B cell (primary cell): Measurements from ENCODE around the gene DNASE1. TPM values are rescaled to one million over a fixed set of nuclear protein-coding genes. Genes with fewer than 3 reads are reported as not detected.

Source experiments
- ATAC-seq: fragments of 200-7000 bp; cut with Tn5 transposase; one replicate; pipeline ENCODE4 v1.10.0; 2021; ENCODE audit warnings: low read depth, mild to moderate bottlenecking, moderate number of reproducible peaks, moderate library complexity
- CTCF ChIA-PET: fragments of 350-600 bp; sonication (Branson Sonifier 250); formaldehyde crosslinking; loops from one replicate; lab custom pipeline; 2021; ENCODE audit warnings: antibody characterized with exemption, inconsistent platforms; lab: Charles Lee
- POLR2A ChIA-PET: fragments of 350-600 bp; sonication (Branson Sonifier 250); formaldehyde crosslinking; loops from one replicate; lab custom pipeline; 2021; ENCODE audit warnings: antibody characterized with exemption; lab: Charles Lee
- DNase-seq: peaks from one replicate; pipeline ENCODE4 v3.0.0; 2013
- H2AFZ ChIP-seq: 2 replicates; pipeline ENCODE4 v1.6.1; 2012; ENCODE audit warnings: mild to moderate bottlenecking, low read depth, low read length; ENCODE audit not compliant: insufficient read depth, poor library complexity, severe bottlenecking
- H3K27ac ChIP-seq, 2 donors: 1 replicate in 1 of 2; 2 replicates in 1 of 2; pipeline ENCODE4 v1.5.1; 2012 to 2013; ENCODE audit warnings: low read length in 2 of 2, mild to moderate bottlenecking in 2 of 2, moderate library complexity in 1 of 2
- H3K27me3 ChIP-seq, 4 experiments: fragments of 200-600 bp in 1 of 4; sonication (generic) in 1 of 4; replicated peaks in 1 of 4; 1 replicate in 2 of 4; 2 replicates in 2 of 4; pipeline versions ENCODE4 v1.6.1 to v1.7.0; 2013 to 2016; ENCODE audit warnings: low read length in 3 of 4, mild to moderate bottlenecking in 2 of 4, mixed read lengths in 1 of 4, moderate library complexity in 1 of 4; ENCODE audit not compliant: insufficient read depth in 4 of 4, control insufficient read depth in 3 of 4; ENCODE audit errors: control extremely low read depth in 1 of 4
- H3K36me3 ChIP-seq, 2 experiments: replicated peaks in 1 of 2; 1 replicate in 1 of 2; 2 replicates in 1 of 2; pipeline versions ENCODE4 v1.6.1 to v1.7.1; 2013; ENCODE audit warnings: low read length in 1 of 2; ENCODE audit not compliant: insufficient read depth in 2 of 2, control insufficient read depth in 1 of 2; ENCODE audit errors: control extremely low read depth in 1 of 2, extremely low read depth in 1 of 2
- H3K4me1 ChIP-seq, 2 donors: fragments of 200-600 bp in 1 of 2; sonication (generic) in 1 of 2; 1 replicate in 1 of 2; 2 replicates in 1 of 2; pipeline versions ENCODE4 v1.5.1 to v1.6.1; 2013 to 2017; ENCODE audit warnings: low read length in 2 of 2; ENCODE audit not compliant: control insufficient read depth in 2 of 2, insufficient read depth in 2 of 2
- H3K4me2 ChIP-seq: replicated peaks from 2 replicates; pipeline ENCODE3; 2012; ENCODE audit warnings: mild to moderate bottlenecking, low read depth, low read length; ENCODE audit not compliant: poor library complexity, severe bottlenecking
- H3K4me3 ChIP-seq, 5 experiments: fragments of 200-600 bp in 1 of 5; sonication (generic) in 1 of 5; 1 replicate in 3 of 5; 2 replicates in 2 of 5; pipeline versions ENCODE4 v1.5.1 to v1.7.0; 2011 to 2016; ENCODE audit warnings: low read length in 4 of 5, mild to moderate bottlenecking in 4 of 5, low read depth in 2 of 5, control low read depth in 1 of 5, moderate library complexity in 1 of 5; ENCODE audit not compliant: insufficient read depth in 1 of 5; ENCODE audit errors: control extremely low read depth in 1 of 5, extremely low read depth in 1 of 5
- H3K79me2 ChIP-seq: fragments of 200-600 bp; sonication (generic); one replicate; pipeline ENCODE4 v1.6.0; 2016; ENCODE audit warnings: low read length; ENCODE audit not compliant: control insufficient read depth, insufficient read depth
- H3K9ac ChIP-seq: fragments of 200-600 bp; sonication (generic); 2 replicates; pipeline ENCODE4 v1.6.1; 2017; ENCODE audit warnings: mild to moderate bottlenecking, low read length, moderate library complexity
- H3K9me3 ChIP-seq, 3 donors: one replicate each; pipeline versions ENCODE4 v1.6.1 to v1.7.1; 2013; ENCODE audit warnings: low read length in 2 of 3; ENCODE audit not compliant: control insufficient read depth in 2 of 3, insufficient read depth in 1 of 3; ENCODE audit errors: control extremely low read depth in 1 of 3
- H4K20me1 ChIP-seq: 2 replicates; pipeline ENCODE4 v1.6.0; 2012; ENCODE audit warnings: mild to moderate bottlenecking, low read length; ENCODE audit not compliant: insufficient read depth, control insufficient read depth, poor library complexity, severe bottlenecking
- H3K27ac Mint-ChIP-seq: one replicate; pipeline ENCODE4 v1.8.0; 2021; ENCODE audit warnings: mixed read lengths
- H3K27me3 Mint-ChIP-seq: one replicate; pipeline ENCODE4 v1.8.0; 2021; ENCODE audit warnings: mixed read lengths
- H3K4me1 Mint-ChIP-seq: one replicate; pipeline ENCODE4 v1.8.0; 2021; ENCODE audit warnings: mixed read lengths
- H3K4me3 Mint-ChIP-seq: one replicate; pipeline ENCODE4 v1.8.0; 2021; ENCODE audit warnings: mixed read lengths
- H3K9me3 Mint-ChIP-seq: one replicate; pipeline ENCODE4 v1.8.0; 2022; ENCODE audit warnings: mixed read lengths; ENCODE audit not compliant: insufficient read depth
- CTCF ChIP-seq: fragments of 200-600 bp; IDR thresholded peaks from one replicate; pipeline ENCODE4 v1.8.0; 2022; ENCODE audit warnings: antibody characterized with exemption, mild to moderate bottlenecking
- EZH2 ChIP-seq: IDR thresholded peaks from 2 replicates; pipeline ENCODE4 v1.6.1; 2012; ENCODE audit warnings: borderline replicate concordance, low read depth, mild to moderate bottlenecking, moderate library complexity, low read length; ENCODE audit not compliant: insufficient read depth, poor library complexity, severe bottlenecking
- WGBS: methylation state at CpG from one replicate; pipeline ENCODE4 v1.1.5; 2013; ENCODE audit warnings: missing lambda C conversion rate; ENCODE audit not compliant: insufficient coverage; 5-methylcytosine and 5-hydroxymethylcytosine counted together
- intact Hi-C: fragments of 100-400 bp; cut with micrococcal nuclease; formaldehyde crosslinking; loops from one replicate; pipeline ENCODE4 v1.10.0; 2022
- polyA plus RNA-seq: library from polyadenylated mRNA; depleted of rRNA; stranded (reverse); fragments of >200 nt; gene quantifications from 2 replicates; pipeline ENCODE4 v1.2.3, GENCODE V29; 2012
- total RNA-seq, 2 donors: library from RNA; stranded (reverse); fragments of 120-200 nt in 1 of 2; gene quantifications; 1 replicate in 1 of 2; 2 replicates in 1 of 2; pipeline versions ENCODE4 v1.2.3 to v1.2.4, GENCODE V29; 2013 to 2022

The DNASE1 gene
- total and polyA plus RNA-seq, 2 donors (not counting 1 experiment from before 2014, with no cell fraction given) = 53.3 to 53.7 TPM

- no peaks in the 10 kb centered on the region for H3K9me3 ChIP-seq
- H3K79me2 ChIP-seq = no peaks in the 10 kb centered on the region
- ChIA-PET CTCF (no interaction called here), POLR2A (no interaction called here)
- H4K20me1 ChIP-seq = no peaks in the 10 kb centered on the region
- no peak overlapping the region for H3K4me2 ChIP-seq
- H3K27ac ChIP-seq = no peak overlapping the region
- no peak for TF ChIP-seq EZH2
- TF ChIP-seq CTCF = no peak
- 94% methylated on average over 39 of the region's 42 CpGs for WGBS
- no peak overlapping the region for H3K4me3 Mint-ChIP-seq
- H3K27me3 ChIP-seq = no peaks in the 10 kb centered on the region
- H3K4me3 ChIP-seq = no peak overlapping the region
- no peak for ATAC-seq
- intact Hi-C loops = no loop called here
- no peaks in the 10 kb centered on the region for H3K27me3 Mint-ChIP-seq
- DNase-seq = no peak
- peaks cover 0 to 57% of the 10 kb centered on the region in 2 experiments for H3K36me3 ChIP-seq
- no peak overlapping the region for H2AFZ ChIP-seq
- no peaks in the 10 kb centered on the region for H3K4me1 ChIP-seq
- peaks cover 2% of the 10 kb centered on the region for H3K4me1 Mint-ChIP-seq
- peak overlapping the region; percentile 26 for H3K27ac Mint-ChIP-seq
- no peaks in the 10 kb centered on the region for H3K9me3 Mint-ChIP-seq
- H3K9ac ChIP-seq = no peak overlapping the region
Measured at GRCh38 chr16:3656491-3657468, 2.3 kb downstream of the DNASE1 start.

- 100% methylated on average over 1 of the region's 3 CpGs for WGBS
- H3K4me3 Mint-ChIP-seq = no peak overlapping the region
- H3K27me3 Mint-ChIP-seq = no peaks in the 10 kb centered on the region
- Histone ChIP-seq H3K36me3 (peaks cover 0 to 72% of the 10 kb centered on the region in 2 experiments), H3K27ac (no peak overlapping the region), H2AFZ (no peak overlapping the region), H3K4me1 (no peaks in the 10 kb centered on the region), H3K27me3 (no peaks in the 10 kb centered on the region), H3K79me2 (no peaks in the 10 kb centered on the region), H3K4me2 (no peak overlapping the region), H3K9ac (no peak overlapping the region), H4K20me1 (no peaks in the 10 kb centered on the region), H3K9me3 (no peaks in the 10 kb centered on the region), H3K4me3 (no peak overlapping the region)
- no peak for TF ChIP-seq EZH2
- no peak for TF ChIP-seq CTCF
- ATAC-seq (no peak), DNase-seq (no peak)
- no peak overlapping the region for H3K27ac Mint-ChIP-seq
- CTCF ChIA-PET = interaction anchor here (1.4 kb wide), 1 partner anchor 132 kb away, joined by 3 read pairs; no protein-coding TSS in a partner anchor
- no peaks in the 10 kb centered on the region for H3K9me3 Mint-ChIP-seq
- intact Hi-C loops = no loop called here
- H3K4me1 Mint-ChIP-seq = peaks cover under 1% of the 10 kb centered on the region
- POLR2A ChIA-PET = no interaction called here
Measured at GRCh38 chr16:3659251-3659650, 4.8 kb downstream of the DNASE1 start.
